Transverse colon (tissue), 4 donors: ENCODE results near the gene GNG7. TPM values are rescaled to one million over a fixed set of nuclear protein-coding genes. Genes with fewer than 3 reads are reported as not detected.

Experiments
- DNase-seq: peaks from one replicate; pipeline ENCODE4 v3.0.0-alpha.2; 2019
- H3K27ac ChIP-seq, 4 donors: fragments of 200-600 bp; sonication (generic); 2 replicates each; pipeline ENCODE4 v1.5.1; 2016 to 2018; ENCODE audit warnings: inconsistent platforms in 4 of 4
- H3K27me3 ChIP-seq: fragments of 200-600 bp; sonication (generic); 2 replicates; pipeline ENCODE4 v1.5.1; 2017; ENCODE audit warnings: inconsistent platforms
- H3K36me3 ChIP-seq, 4 donors: fragments of 200-600 bp; sonication (generic); 2 replicates each; pipeline ENCODE4 v1.5.1; 2017 to 2019; ENCODE audit warnings: inconsistent platforms in 4 of 4
- H3K4me1 ChIP-seq, 4 donors: fragments of 200-600 bp; sonication (generic); 2 replicates each; pipeline ENCODE4 v1.5.1; 2017 to 2020; ENCODE audit warnings: inconsistent platforms in 4 of 4
- H3K4me3 ChIP-seq, 4 donors: fragments of 200-600 bp; sonication (generic); 1 replicate in 1 of 4; 2 replicates in 3 of 4; pipeline versions ENCODE4 v1.5.1 to v1.6.1; 2017 to 2019; ENCODE audit warnings: inconsistent platforms in 4 of 4
- H3K9me3 ChIP-seq, 2 donors: fragments of 200-600 bp; sonication (generic); 2 replicates each; pipeline ENCODE4 v1.5.1; 2017 to 2019; ENCODE audit warnings: inconsistent platforms in 2 of 2
- CTCF ChIP-seq, 5 experiments: fragments of 200-600 bp in 3 of 5; fragments of 450-650 bp in 2 of 5; sonication (generic) in 3 of 5; IDR thresholded peaks; 1 replicate in 2 of 5; 2 replicates in 3 of 5; pipeline ENCODE4 v1.5.1; 2016 to 2017; ENCODE audit warnings: antibody characterized with exemption in 5 of 5, inconsistent platforms in 3 of 5, mild to moderate bottlenecking in 2 of 5, moderate library complexity in 1 of 5
- EP300 ChIP-seq: sonication (generic); formaldehyde crosslinking; IDR thresholded peaks from one replicate; pipeline ENCODE4 v1.6.1; 2017; ENCODE audit warnings: antibody characterized with exemption, low read depth
- POLR2A ChIP-seq: fragments of 450-650 bp; IDR thresholded peaks from one replicate; pipeline ENCODE4 v1.6.1; 2016; ENCODE audit warnings: antibody characterized with exemption, mild to moderate bottlenecking, moderate library complexity
- POLR2AphosphoS5 ChIP-seq, 3 donors: sonication (generic); formaldehyde crosslinking; IDR thresholded peaks; one replicate each; pipeline ENCODE4 v1.6.1; 2016; ENCODE audit warnings: antibody characterized with exemption in 3 of 3
- WGBS, 2 donors: methylation state at CpG; one replicate each; pipeline ENCODE4 v1.1.5; 2018; ENCODE audit warnings: low coverage in 1 of 2; 5-methylcytosine and 5-hydroxymethylcytosine counted together
- in situ Hi-C, 4 donors: fragments of 200-750 bp; cut with MboI; loops; one replicate each; pipeline versions ENCODE4 v1.15.0 to v1.15.1; 2017; ENCODE audit warnings: low sequenced_read_pairs in 3 of 4, low pct_ligation_motif_present in 1 of 4, low pct_unique_long_range_greater_than_20kb in 1 of 4
- intact Hi-C: fragments of 100-400 bp; cut with DNase I; formaldehyde crosslinking; loops from one replicate; pipeline ENCODE4 v1.15.1; 2023; ENCODE audit warnings: low total_unique reads
- total RNA-seq, 4 donors: library from RNA; depleted of rRNA; stranded (reverse); fragments of >200 nt; gene quantifications; one replicate each; pipeline ENCODE4 v1.1.0, GENCODE V29; 2016

The GNG7 gene
- total RNA-seq, 4 donors from 2014 or later = 1.6 to 13.1 (median 4.0) TPM

- intact Hi-C loops (loop anchor here (2.0 to 5.0 kb wide), 3 partner anchors 33 to 102 kb away; partner anchors contain the start of gene GADD45B), in situ Hi-C loops (no loop called here)
Observed at GRCh38 chr19:2578901-2579677, 123.4 kb downstream of the GNG7 start.

GRCh38 chr19:2578391-2578890 lies 124.1 kb downstream of the GNG7 start:
- intact Hi-C loops = loop anchor here (2.0 to 5.0 kb wide), 3 partner anchors 34 to 102 kb away; partner anchors contain the start of gene GADD45B
- peak; percentile 40 for DNase-seq

More at GRCh38 chr19:2578901-2579677, 123.4 kb downstream of the GNG7 start:
- no peaks in the 10 kb centered on the region for H3K36me3 ChIP-seq
- H3K9me3 ChIP-seq = peaks cover 0 to 6% of the 10 kb centered on the region in 2 donors
- TF ChIP-seq POLR2A (no peak), CTCF (IDR thresholded peaks at IDR 0.05) (peak; percentile 82 to 97 (median 90)), POLR2AphosphoS5 (IDR thresholded peaks at IDR 0.05) (peak; percentile 64 to 75 (median 74)), EP300 (peak; percentile 77)
- peak; percentile 89 for DNase-seq
- no peaks in the 10 kb centered on the region for H3K27me3 ChIP-seq
- peak overlapping the region in 3 of 4 donors; percentile 23 to 47 (median 27) for H3K4me3 ChIP-seq
- H3K27ac ChIP-seq = peak overlapping the region; percentile 77 to 87 (median 81)
- H3K4me1 ChIP-seq = peaks cover 15 to 39% (median 28%) of the 10 kb centered on the region in 4 donors
- WGBS, 2 donors = 9% methylated on average over 40 of the region's 47 CpGs; no CpG with 5 or more reads in 1 of the 2 donors

GRCh38 chr19:2577722-2578335 lies 124.7 kb downstream of the GNG7 start:
- Histone ChIP-seq H3K27me3 (no peaks in the 10 kb centered on the region), H3K4me1 (peaks cover 15 to 43% (median 28%) of the 10 kb centered on the region in 4 donors), H3K36me3 (no peaks in the 10 kb centered on the region), H3K27ac (peak overlapping the region; percentile 77 to 87 (median 81)), H3K4me3 (no peak overlapping the region), H3K9me3 (no peaks in the 10 kb centered on the region)
- no peak for DNase-seq
- 81 to 85% methylated on average over 11 to 18 of the region's 18 CpGs for WGBS, 2 donors
- intact Hi-C loops = loop anchor here (2.0 to 5.0 kb wide), 3 partner anchors 34 to 101 kb away; partner anchors contain the start of gene GADD45B
- TF ChIP-seq EP300 = no peak
- TF ChIP-seq POLR2A = no peak
- TF ChIP-seq POLR2AphosphoS5 (IDR thresholded peaks at IDR 0.05) = no peak
- TF ChIP-seq CTCF (IDR thresholded peaks at IDR 0.05) = no peak
- in situ Hi-C loops = no loop called here

More at GRCh38 chr19:2578391-2578890, 124.1 kb downstream of the GNG7 start:
- Histone ChIP-seq H3K4me1 (peaks cover 15 to 43% (median 28%) of the 10 kb centered on the region in 4 donors), H3K4me3 (peak overlapping the region in 3 of 4 donors; percentile 23 to 47 (median 27)), H3K27me3 (no peaks in the 10 kb centered on the region), H3K36me3 (no peaks in the 10 kb centered on the region), H3K9me3 (peaks cover 0 to 3% of the 10 kb centered on the region in 2 donors), H3K27ac (peak overlapping the region; percentile 77 to 87 (median 81))
- 20 to 25% methylated on average over 1 to 13 of the region's 13 CpGs for WGBS, 2 donors
- in situ Hi-C loops = no loop called here
- no peak for TF ChIP-seq EP300
- TF ChIP-seq POLR2A = no peak
- TF ChIP-seq POLR2AphosphoS5 (IDR thresholded peaks at IDR 0.05) = no peak
- TF ChIP-seq CTCF (IDR thresholded peaks at IDR 0.05) = no peak
